Measurements from ENCODE around the gene COMMD4.
"Not testable (repeated sequence)": the region's sequence is repeated elsewhere in the genome, so short reads cannot be mapped to it uniquely, and the experiment has no call there.

The COMMD4 gene

GRCh38 chr15:75383986-75384385 lies 48.1 kb downstream of the COMMD4 start:
- not testable (repeated sequence) for DNase-seq
